Stimulated activated CD8-positive, alpha-beta memory T cell treated with anti-CD3 and anti-CD28 coated beads, Interleukin-7, amount 100 ng/mL, for 4 hours (primary cell): ENCODE results near the gene FBXW11.
"Not testable (repeated sequence)": the region's sequence is repeated elsewhere in the genome, so short reads cannot be mapped to it uniquely, and the experiment has no call there.

Experiments
- DNase-seq, 2 donors: peaks; one replicate each; pipeline ENCODE4 v3.0.0-alpha.2; 2020; ENCODE audit warnings: low read depth in 2 of 2

FBXW11 gene

GRCh38 chr5:171911152-171911551 is 95.3 kb downstream of the FBXW11 start:
- no peak for DNase-seq

- DNase-seq = no peak
These were observed 97.8 kb downstream of the FBXW11 start for GRCh38 chr5:171908638-171909037.

GRCh38 chr5:171907725-171908343 is 98.6 kb downstream of the FBXW11 start:
- DNase-seq = peak in 1 of 2 donors; percentile 15

GRCh38 chr5:171906703-171907590 is 99.5 kb downstream of the FBXW11 start:
- no peak for DNase-seq

GRCh38 chr5:171906066-171906570 is 100.3 kb downstream of the FBXW11 start:
- no peak for DNase-seq

GRCh38 chr5:171904886-171905285 is 101.6 kb downstream of the FBXW11 start:
- no peak for DNase-seq

GRCh38 chr5:171901764-171902163 is 104.7 kb downstream of the FBXW11 start:
- no peak for DNase-seq

GRCh38 chr5:171899792-171900191 is 106.6 kb downstream of the FBXW11 start:
- no peak for DNase-seq

- no peak for DNase-seq
These were observed 107.6 kb downstream of the FBXW11 start for GRCh38 chr5:171898879-171899278.

GRCh38 chr5:171898386-171898785 is 108.1 kb downstream of the FBXW11 start:
- no peak for DNase-seq

GRCh38 chr5:171897231-171897630 is 109.2 kb downstream of the FBXW11 start:
- DNase-seq = no peak

GRCh38 chr5:171895081-171895480 is 111.4 kb downstream of the FBXW11 start:
- no peak for DNase-seq

- DNase-seq = no peak
These were observed 113.0 kb downstream of the FBXW11 start for GRCh38 chr5:171893290-171893886.

- no peak for DNase-seq
These were observed 114.8 kb downstream of the FBXW11 start for GRCh38 chr5:171891595-171891994.

GRCh38 chr5:171891150-171891549 is 115.3 kb downstream of the FBXW11 start:
- no peak for DNase-seq

- DNase-seq = no peak
These were observed 118.4 kb downstream of the FBXW11 start for GRCh38 chr5:171888051-171888481.

GRCh38 chr5:171886037-171886436 is 120.4 kb downstream of the FBXW11 start:
- DNase-seq = not testable (repeated sequence)

- DNase-seq = no peak
These were observed 124.3 kb downstream of the FBXW11 start for GRCh38 chr5:171882118-171882517.

- DNase-seq = no peak
These were observed 132.2 kb downstream of the FBXW11 start for GRCh38 chr5:171874234-171874633.

- no peak for DNase-seq
These were observed 133.8 kb downstream of the FBXW11 start for GRCh38 chr5:171872666-171873065.

GRCh38 chr5:171871711-171872110 is 134.7 kb downstream of the FBXW11 start:
- DNase-seq = no peak

GRCh38 chr5:171869956-171870355 is 136.5 kb downstream of the FBXW11 start:
- no peak for DNase-seq
